ENCODE measurements around the gene FAM83C. TPM values are rescaled to one million over a fixed set of nuclear protein-coding genes. Genes with fewer than 3 reads are reported as not detected.

The FAM83C gene
- total RNA-seq, 4 donors from 2014 or later, result 29.3 to 68.8 (median 65.0) TPM

GRCh38 chr20:35270021-35270902 lies 22.0 kb downstream of the FAM83C start:
- no peak overlapping the region for H3K4me3 ChIP-seq
- no peaks in the 10 kb centered on the region for H3K27me3 ChIP-seq
- peaks cover 57% of the 10 kb centered on the region for H3K36me3 ChIP-seq
- no peaks in the 10 kb centered on the region for H3K4me1 ChIP-seq
- no peak for TF ChIP-seq POLR2A (IDR thresholded peaks at IDR 0.05)
- no peak for TF ChIP-seq POLR2AphosphoS5 (IDR thresholded peaks at IDR 0.05)
- no peak for TF ChIP-seq EP300 (IDR thresholded peaks at IDR 0.05)
- no peak for TF ChIP-seq CTCF (IDR thresholded peaks at IDR 0.05)
- 91% methylated on average over 14 of the region's 19 CpGs for WGBS
- H3K9me3 ChIP-seq, result no peaks in the 10 kb centered on the region
- peak in 1 of 2 donors; percentile 59 for DNase-seq (ENCODE audit: low spot score in 2 of 2)
- no peak overlapping the region for H3K27ac ChIP-seq

- Histone ChIP-seq H3K27me3 (no peaks in the 10 kb centered on the region), H3K36me3 (peaks cover 47% of the 10 kb centered on the region), H3K9me3 (no peaks in the 10 kb centered on the region), H3K4me1 (no peaks in the 10 kb centered on the region), H3K4me3 (no peak overlapping the region), H3K27ac (no peak overlapping the region)
- peak in 1 of 2 donors; percentile 80 for DNase-seq (ENCODE audit: low spot score in 2 of 2)
- TF ChIP-seq CTCF (IDR thresholded peaks at IDR 0.05), result peak; percentile 22 to 73
- TF ChIP-seq POLR2A (IDR thresholded peaks at IDR 0.05), result no peak
- 52% methylated on average over 12 of the region's 14 CpGs for WGBS
Measured at GRCh38 chr20:35269055-35269781, 23.0 kb downstream of the FAM83C start.

GRCh38 chr20:35267092-35267491 lies 25.1 kb downstream of the FAM83C start:
- Histone ChIP-seq H3K4me1 (no peaks in the 10 kb centered on the region), H3K9me3 (no peaks in the 10 kb centered on the region), H3K27me3 (no peaks in the 10 kb centered on the region), H3K4me3 (no peak overlapping the region), H3K27ac (no peak overlapping the region), H3K36me3 (peaks cover 39% of the 10 kb centered on the region)
- no peak for TF ChIP-seq CTCF (IDR thresholded peaks at IDR 0.05)
- TF ChIP-seq POLR2AphosphoS5 (IDR thresholded peaks at IDR 0.05), result no peak
- no peak for TF ChIP-seq POLR2A (IDR thresholded peaks at IDR 0.05)
- TF ChIP-seq EP300 (IDR thresholded peaks at IDR 0.05), result no peak
- 90% methylated on average over 8 of the region's 16 CpGs for WGBS
- DNase-seq (ENCODE audit: low spot score in 2 of 2), result no peak

- no peak for DNase-seq (ENCODE audit: low spot score in 2 of 2)
- no peaks in the 10 kb centered on the region for H3K4me1 ChIP-seq
- no peak for TF ChIP-seq EP300 (IDR thresholded peaks at IDR 0.05)
- no peak for TF ChIP-seq POLR2A (IDR thresholded peaks at IDR 0.05)
- TF ChIP-seq POLR2AphosphoS5 (IDR thresholded peaks at IDR 0.05), result no peak
- TF ChIP-seq CTCF (IDR thresholded peaks at IDR 0.05), result no peak
- peaks cover 23% of the 10 kb centered on the region for H3K36me3 ChIP-seq
- no peaks in the 10 kb centered on the region for H3K9me3 ChIP-seq
- no peak overlapping the region for H3K4me3 ChIP-seq
- no peaks in the 10 kb centered on the region for H3K27me3 ChIP-seq
- no peak overlapping the region for H3K27ac ChIP-seq
- WGBS, result 88% methylated on average over 1 of the region's 1 CpG
Measured at GRCh38 chr20:35264755-35265154, 27.5 kb downstream of the FAM83C start.

Measured in suprapubic skin (tissue), 4 donors.